ENCODE results near the gene GRPEL1.
"Not testable (repeated sequence)": the region's sequence is repeated elsewhere in the genome, so short reads cannot be mapped to it uniquely, and the experiment has no call there.

The GRPEL1 gene

GRCh38 chr4:7092026-7092425 is 24.2 kb upstream of the GRPEL1 start:
- no peak for DNase-seq (ENCODE audit: low read depth)

DNA sequence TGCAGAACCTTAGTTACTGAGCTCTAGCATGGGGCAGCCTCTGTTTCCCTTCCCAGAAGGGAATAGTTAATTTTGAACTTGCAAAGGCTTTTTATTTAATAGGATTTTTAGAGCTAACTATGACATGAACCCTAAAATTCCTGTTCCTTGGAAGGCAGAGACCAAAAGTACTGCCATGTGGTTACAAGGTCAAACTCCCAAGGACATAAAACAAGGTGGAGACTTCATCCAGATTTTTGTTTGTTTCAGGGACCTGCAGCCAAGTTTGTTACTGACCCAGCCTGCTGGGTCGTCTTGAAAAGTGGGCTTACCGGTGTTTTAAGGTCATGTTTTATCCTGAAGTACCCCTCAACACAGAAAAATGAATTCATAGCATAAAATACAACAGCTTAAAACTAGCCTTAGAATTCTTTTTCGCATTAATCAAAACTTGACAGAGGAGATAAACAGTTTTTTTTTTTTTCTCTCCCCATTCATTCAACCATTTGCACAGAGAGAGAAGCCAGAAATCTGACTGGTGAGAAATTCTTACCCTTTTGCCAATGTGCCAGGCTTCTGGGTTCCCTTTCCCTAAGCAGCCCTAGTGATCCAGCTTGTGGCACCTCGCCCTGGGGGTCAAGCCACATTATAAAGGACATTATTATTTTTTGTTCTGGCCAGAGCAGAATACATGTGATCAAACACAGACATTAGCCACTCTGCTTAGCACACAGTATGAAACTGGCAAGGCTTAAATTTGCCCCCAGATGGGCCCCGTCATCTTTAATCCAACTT is 21.5 kb upstream of the GRPEL1 start:
- no peak for DNase-seq (ENCODE audit: low read depth)

GRCh38 chr4:7087036-7087435 is 19.2 kb upstream of the GRPEL1 start:
- DNase-seq (ENCODE audit: low read depth): no peak

- DNase-seq (ENCODE audit: low read depth): no peak
Measured at GRCh38 chr4:7086384-7086783, 18.5 kb upstream of the GRPEL1 start.

GRCh38 chr4:7084564-7084961 is 16.7 kb upstream of the GRPEL1 start:
- DNase-seq (ENCODE audit: low read depth): not testable (repeated sequence)

DNA sequence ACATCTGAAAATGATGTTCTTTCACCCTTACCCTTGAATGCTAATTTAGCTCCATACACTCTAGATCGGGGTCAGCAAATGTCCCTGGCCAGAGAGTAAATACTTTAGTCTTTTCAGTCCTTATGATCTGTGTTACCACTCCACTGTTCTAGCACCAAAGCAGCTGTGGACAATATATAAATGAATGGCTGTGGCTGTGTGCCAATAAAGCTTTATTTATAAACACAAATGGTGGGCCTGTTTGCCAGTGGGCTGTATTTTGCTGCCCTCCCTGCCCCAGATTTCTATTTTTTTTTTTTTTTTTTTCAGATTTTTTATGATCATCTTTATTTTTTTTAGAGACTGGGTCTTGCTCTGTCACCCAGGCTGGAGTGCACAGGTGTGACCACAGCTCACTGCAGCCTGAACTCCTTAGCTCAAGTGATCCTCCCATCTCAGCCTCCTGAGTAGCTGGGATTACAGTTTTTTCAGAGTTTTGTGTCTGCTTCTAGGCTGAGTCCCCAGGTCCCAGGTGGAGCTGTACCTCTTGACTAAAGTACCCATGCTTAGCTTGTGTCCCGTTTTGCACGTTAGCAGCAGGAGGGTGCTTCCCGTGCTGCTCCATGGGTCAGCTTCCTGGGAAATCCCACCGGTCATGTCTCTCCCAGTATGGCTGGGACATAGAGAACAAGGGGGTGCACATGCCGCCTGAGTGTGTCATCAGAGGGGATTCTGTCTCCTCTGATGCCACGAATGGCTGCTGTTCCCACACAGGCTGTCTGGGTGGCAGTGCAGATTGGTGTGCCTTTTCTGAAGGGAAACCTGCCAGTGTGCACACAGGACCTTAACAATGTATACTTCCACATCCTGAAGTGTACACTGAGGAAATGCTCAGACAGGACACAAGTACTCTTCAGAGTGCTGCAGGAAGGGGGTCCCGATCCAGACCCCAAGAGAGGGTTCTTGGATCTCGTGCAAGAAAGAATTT is 16.0 kb upstream of the GRPEL1 start:
- no peak for DNase-seq (ENCODE audit: low read depth)

- not testable (repeated sequence) for DNase-seq (ENCODE audit: low read depth)
Measured at GRCh38 chr4:7079909-7080308, 12.0 kb upstream of the GRPEL1 start.

DNA sequence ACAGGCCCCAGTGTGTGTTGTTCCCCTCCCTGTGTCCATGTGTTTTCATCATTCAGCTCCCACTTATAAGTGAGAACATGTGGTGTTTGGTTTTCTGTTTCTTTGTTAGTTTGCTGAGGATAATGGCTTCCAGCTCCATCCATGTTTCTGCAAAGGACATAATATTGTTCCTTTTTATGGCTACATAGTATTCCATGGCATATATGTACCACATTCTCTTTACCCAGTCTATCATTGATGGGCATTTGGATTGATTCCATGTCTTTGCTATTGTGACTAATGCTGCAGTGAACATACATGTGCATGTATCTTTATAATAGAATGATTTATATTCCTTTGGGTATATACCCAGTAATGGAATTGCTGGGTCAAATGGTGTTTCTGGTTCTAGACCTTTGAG is 11.6 kb upstream of the GRPEL1 start:
- DNase-seq (ENCODE audit: low read depth): not testable (repeated sequence)

DNA sequence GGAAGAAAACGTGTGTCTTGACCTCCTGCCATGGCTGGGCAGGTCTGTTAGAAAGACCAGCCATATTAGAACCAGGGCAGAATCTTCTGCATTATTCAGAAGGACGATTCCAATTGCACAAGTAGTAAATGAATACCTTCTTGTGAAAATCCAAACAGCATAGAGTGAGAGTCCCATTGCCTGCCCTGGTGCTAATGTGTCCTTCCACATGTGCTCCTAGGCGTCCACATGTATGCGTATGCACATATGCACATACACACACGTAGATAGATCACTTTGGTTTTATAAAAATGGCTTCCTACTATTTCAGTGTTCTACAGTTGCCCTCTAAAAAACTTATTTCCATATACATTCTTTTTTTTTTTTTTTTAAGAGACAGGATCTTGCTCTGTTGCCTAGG is 10.2 kb upstream of the GRPEL1 start:
- DNase-seq (ENCODE audit: low read depth): no peak

DNA sequence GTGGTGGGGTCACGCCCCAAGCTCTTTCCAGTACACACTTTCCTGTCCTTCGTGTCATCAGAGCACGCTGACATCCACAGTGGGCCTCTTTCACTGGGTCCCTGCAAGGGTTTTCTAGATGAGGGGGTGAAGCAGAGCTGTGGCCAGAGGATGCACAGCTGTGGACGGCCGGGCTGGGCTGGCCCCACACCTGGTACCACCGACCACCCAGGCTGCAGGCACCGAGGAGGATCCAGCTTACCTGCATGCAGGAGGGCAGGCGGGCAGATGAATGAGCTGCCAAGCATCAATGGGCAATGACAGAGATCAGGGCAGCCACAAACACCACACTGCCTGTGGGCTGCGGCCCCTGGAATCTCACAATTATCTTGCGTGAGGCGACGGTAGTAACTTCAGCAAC is 9.5 kb upstream of the GRPEL1 start:
- no peak for DNase-seq (ENCODE audit: low read depth)

- no peak for DNase-seq (ENCODE audit: low read depth)
Measured at GRCh38 chr4:7076696-7077082, 8.8 kb upstream of the GRPEL1 start.

GRCh38 chr4:7075962-7076695 is 8.3 kb upstream of the GRPEL1 start:
- DNase-seq (ENCODE audit: low read depth): no peak

GRCh38 chr4:7074426-7074825 is 6.6 kb upstream of the GRPEL1 start:
- DNase-seq (ENCODE audit: low read depth): no peak

DNA sequence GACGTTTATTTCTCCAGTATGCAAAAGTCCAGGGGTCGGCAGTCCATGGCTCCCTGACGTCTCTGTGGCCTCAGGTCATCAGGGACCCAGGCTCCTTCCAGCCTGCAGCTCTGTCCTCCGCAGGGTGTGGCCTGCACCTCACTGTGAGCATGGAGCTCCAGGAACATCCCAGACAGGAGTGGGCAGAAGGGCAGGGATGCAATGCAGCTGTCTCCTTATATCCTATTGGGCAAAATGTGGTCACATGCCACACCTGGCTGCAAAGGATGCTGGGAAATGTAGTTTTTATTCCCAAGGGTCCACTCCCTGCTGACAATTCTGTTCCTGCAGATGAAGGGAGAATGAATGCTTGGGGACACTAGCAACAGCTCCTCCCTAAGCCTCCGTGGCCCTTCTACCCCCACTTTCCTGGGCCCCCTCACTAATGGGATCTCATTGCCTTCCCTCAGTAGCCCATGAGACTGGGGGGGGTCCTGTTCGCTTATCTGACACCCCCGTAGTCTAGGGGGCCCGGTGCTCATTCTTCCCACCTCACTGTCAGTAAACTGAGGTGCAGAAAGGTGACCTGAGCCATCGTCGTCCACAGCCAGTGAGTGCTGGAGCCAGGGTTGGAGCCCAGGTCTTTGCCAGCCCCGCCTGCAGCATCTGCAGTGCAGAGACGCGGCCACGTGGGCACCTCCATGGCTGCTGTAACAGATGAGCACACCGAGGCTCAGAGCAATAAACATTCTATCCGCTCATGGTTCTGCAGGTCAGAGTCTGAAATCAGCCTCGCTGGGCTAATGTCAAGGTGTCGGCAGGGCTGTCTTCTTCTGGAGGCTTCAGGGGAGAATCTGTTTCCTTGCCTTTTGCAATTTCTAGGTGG is 5.9 kb upstream of the GRPEL1 start:
- no peak for DNase-seq (ENCODE audit: low read depth)

- DNase-seq (ENCODE audit: low read depth): no peak
Measured at GRCh38 chr4:7073059-7073458, 5.2 kb upstream of the GRPEL1 start.

DNA sequence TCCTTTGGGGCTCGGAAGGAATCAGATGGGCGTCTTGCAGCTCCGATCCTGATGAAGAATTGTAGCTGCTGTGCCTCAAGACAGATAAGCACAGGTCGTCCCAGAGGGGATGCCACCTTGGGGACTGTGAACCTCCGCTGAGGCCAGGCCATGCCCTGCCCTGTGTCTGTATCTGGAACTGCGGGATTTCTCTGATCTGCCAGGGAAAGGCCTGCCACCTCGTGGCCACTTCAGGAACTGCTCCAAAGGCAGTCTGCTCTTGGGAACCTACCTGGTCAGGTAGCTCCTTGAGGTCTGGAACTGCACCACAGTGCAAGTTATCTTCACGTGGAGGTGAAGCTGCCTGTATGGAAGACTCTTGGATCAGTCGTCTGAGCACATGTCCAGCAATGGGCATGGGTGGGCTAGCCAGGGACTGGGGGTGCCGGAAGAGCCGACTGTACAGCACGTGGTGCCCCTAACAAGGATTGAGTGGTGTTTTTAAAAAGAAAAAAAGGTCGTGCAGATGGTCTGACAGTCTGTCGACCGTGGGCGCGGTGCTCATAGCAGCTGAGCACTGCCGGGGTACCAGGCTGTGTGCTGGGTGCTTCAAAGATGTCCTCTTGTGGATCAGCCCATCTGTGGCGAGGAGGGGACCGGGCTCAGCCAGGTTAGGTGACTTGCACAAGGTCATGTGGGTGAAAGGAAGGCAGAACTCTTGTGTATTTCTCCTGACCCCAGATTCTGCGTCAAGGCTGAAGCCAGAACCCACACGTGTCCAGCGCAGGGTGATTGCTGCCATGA is 3.1 kb upstream of the GRPEL1 start:
- peak; percentile 81 for DNase-seq (ENCODE audit: low read depth)

GRCh38 chr4:7068883-7069282 is 1.0 kb upstream of the GRPEL1 start:
- no peak for DNase-seq (ENCODE audit: low read depth)

DNA sequence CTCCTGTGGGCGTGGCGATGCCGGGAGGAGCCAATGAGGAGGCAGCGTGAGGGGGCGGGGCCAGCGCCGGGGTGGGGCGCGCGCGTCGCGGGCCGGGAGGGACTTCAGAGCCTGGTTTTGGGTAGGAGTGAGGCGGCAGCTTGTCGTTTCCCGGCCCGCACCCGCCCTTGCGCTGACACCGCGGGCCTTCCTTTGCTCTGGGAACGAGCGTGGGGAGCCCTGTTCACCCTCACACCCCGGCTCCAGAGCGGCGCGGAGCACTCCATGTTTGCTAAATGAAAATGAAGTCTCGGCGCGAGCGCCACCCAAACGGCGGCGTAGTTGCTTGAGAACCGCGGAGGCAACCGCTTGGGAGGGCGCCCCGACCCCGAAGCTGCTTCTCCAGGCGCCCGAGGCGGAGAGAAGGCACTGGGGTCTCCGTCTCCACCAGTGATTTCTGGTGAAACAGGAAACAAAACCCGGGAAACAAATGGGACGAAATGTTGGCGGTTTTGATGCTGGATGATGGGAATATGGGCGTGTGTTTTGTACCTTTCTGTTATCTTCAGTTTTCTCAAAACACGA is 497 bp upstream of the GRPEL1 start:
- DNase-seq (ENCODE audit: low read depth): no peak

DNA sequence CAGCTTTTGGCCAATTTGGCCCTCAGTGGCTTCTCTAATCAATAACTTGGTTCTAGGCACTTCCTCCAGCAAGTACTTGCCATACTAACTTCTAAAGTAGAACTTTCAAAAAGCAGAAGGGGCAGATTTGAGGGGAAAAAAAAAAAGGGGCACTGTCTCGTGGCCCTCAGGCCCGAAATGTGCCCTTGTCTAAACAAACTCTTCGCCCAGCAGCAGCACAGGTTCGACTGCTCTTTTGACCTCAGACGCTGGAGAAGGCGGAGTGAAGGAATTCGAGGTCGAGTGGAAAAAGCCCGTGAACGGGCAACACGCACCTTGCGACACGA is 775 bp downstream of the GRPEL1 start:
- DNase-seq (ENCODE audit: low read depth): no peak

GRCh38 chr4:7066493-7066892 is 1.4 kb downstream of the GRPEL1 start:
- DNase-seq (ENCODE audit: low read depth): no peak

Data from T follicular helper cell (primary cell).